ENCODE measurements around the gene ANKRD33B.

Gene ANKRD33B

GRCh38 chr5:10705747-10706146 lies 141.9 kb downstream of the ANKRD33B start:
- DNase-seq: no peak

- DNase-seq: no peak
Measured at GRCh38 chr5:10706326-10706725, 142.5 kb downstream of the ANKRD33B start.

All from NCI-H226 (cell line).